ENCODE data around the gene PARP8.
A peak's percentile ranks its signal among the peaks of the same experiment; 100 is the strongest.
"Not testable (repeated sequence)": the region's sequence is repeated elsewhere in the genome, so short reads cannot be mapped to it uniquely, and the experiment has no call there.

The PARP8 gene

DNA sequence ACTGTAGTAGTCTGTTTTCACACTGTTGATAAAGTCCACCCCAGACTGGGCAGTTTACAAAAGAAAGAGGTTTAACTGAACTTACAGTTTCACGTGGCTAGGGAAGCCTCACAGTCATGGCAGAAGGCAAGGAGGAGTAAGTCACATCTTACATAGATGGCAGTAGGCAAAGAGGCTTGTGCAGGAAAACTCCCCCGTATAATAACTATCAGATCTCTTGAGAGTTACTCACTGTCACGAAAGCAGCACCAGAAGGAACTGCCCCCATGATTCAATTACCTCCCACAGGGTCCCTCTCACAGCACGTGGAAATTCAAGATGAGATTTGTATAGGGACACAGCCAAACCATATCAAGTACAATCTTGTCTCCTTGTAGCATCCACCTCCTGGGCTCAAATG lies 21.1 kb downstream of the PARP8 start:
- DNase-seq (ENCODE audit: low spot score) = no peak
- TF ChIP-seq, protein P1, sequence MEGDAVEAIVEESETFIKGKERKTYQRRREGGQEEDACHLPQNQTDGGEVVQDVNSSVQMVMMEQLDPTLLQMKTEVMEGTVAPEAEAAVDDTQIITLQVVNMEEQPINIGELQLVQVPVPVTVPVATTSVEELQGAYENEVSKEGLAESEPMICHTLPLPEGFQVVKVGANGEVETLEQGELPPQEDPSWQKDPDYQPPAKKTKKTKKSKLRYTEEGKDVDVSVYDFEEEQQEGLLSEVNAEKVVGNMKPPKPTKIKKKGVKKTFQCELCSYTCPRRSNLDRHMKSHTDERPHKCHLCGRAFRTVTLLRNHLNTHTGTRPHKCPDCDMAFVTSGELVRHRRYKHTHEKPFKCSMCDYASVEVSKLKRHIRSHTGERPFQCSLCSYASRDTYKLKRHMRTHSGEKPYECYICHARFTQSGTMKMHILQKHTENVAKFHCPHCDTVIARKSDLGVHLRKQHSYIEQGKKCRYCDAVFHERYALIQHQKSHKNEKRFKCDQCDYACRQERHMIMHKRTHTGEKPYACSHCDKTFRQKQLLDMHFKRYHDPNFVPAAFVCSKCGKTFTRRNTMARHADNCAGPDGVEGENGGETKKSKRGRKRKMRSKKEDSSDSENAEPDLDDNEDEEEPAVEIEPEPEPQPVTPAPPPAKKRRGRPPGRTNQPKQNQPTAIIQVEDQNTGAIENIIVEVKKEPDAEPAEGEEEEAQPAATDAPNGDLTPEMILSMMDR (IDR thresholded peaks at IDR 0.05; ENCODE audit: extremely low read depth, insufficient read depth, missing control alignments) = no peak
- in situ Hi-C loops (cut with MboI; ENCODE audit: low pct_unique_long_range_greater_than_20kb, low sequenced_read_pairs, unreplicated experiment) = no loop called here

DNA sequence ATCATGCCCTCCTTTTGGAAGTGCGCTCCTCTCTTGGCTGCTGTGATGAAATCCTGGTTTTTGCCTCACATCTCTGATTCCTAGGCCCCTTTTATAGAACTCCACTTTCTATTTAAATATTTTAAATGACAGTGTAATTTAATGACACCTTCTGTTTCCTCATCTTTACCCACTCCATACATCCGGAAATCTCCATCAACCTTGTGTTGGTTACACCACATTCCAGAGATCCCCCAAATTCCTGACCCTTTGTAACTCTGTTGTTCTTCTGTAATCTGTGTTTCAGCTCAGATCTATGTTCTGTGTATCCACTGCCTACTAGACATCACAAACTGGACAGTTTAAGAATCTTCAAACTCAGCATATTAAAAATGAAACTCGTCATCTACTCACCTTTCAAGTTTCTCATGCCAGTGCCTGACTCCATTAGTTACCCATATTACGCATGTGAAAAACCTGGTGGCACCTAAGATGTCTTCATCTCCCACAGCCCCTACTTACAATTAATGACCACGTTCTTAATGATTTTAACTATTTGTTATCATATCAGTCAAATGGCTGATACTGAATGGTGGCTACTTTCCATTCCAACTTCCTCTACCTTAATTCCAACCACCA lies 25.1 kb downstream of the PARP8 start:
- in situ Hi-C loops (cut with MboI; ENCODE audit: low pct_unique_long_range_greater_than_20kb, low sequenced_read_pairs, unreplicated experiment) = no loop called here
- TF ChIP-seq, protein P1 (IDR thresholded peaks at IDR 0.05; ENCODE audit: extremely low read depth, insufficient read depth, missing control alignments) = no peak
- DNase-seq (ENCODE audit: low spot score) = no peak

DNA sequence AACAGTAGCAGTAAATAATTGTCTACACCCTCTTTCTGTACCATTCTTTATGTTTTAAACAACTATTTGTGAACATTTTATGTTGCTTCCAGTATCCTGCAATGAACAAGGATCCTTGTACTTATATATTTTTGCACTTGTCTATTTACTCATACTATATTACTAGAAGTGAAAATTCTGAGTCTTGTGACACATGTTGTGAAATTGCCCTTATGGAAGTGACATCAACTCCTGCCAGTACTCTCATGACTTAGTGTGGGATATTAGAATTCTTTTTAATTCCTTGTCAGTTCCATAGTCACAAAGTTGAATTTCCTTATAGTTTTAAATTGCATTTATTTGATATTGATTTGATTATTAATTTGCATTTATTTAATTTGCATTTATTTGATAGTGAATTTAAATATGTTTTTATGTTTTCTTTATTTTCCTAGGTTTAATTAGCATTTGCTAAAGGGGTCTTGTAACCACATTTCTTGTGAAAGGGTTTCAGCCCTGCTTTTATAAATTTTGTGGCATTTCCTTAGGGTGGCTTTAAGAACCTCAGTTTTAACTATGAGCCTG lies 27.7 kb downstream of the PARP8 start:
- in situ Hi-C loops (cut with MboI; ENCODE audit: low pct_unique_long_range_greater_than_20kb, low sequenced_read_pairs, unreplicated experiment) = no loop called here
- TF ChIP-seq, protein P1 (IDR thresholded peaks at IDR 0.05; ENCODE audit: extremely low read depth, insufficient read depth, missing control alignments) = no peak
- DNase-seq (ENCODE audit: low spot score) = no peak

DNA sequence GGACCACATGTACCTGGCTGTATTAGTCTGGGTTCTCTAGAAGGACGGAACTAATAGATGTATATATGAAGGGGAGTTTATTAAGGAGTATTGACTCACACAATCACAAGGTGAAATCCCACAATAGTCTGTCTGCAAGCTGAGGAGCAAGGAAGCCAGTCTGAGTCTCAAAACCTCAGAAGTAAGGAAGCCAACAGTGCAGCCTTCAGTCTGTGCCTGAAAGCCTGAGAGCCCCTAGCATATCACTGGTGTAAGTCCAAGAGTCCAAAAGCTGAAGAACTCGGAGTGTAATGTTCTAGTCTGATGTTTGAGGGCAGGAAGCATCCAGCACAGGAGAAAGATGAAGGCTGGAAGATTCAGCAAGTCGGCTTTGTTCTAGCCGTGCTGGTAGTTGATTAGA lies 28.2 kb downstream of the PARP8 start:
- in situ Hi-C loops (cut with MboI; ENCODE audit: low pct_unique_long_range_greater_than_20kb, low sequenced_read_pairs, unreplicated experiment); DNase-seq (ENCODE audit: low spot score): not testable (repeated sequence)

DNA sequence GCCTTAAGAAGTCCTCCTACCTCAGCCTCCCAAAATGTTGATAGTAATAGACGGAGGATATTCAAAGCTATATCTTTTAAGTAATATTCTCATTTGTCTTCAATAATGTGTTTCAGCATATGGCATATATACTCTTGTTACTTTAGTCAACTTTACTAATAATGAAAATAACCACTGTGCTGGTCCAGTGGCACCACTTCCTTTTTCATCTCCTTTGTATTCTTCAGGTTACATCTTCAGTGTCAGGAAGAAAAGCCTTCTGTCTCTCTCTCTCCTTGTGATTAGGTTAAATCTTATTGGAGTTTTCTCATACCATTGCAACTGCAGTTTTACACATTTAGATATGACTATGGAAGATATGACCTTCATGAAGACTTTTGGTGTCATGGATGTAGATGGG lies 31.3 kb downstream of the PARP8 start:
- TF ChIP-seq, protein P1 (IDR thresholded peaks at IDR 0.05; ENCODE audit: extremely low read depth, insufficient read depth, missing control alignments) = no peak
- in situ Hi-C loops (cut with MboI; ENCODE audit: low pct_unique_long_range_greater_than_20kb, low sequenced_read_pairs, unreplicated experiment) = no loop called here
- peak; percentile 16 for DNase-seq (ENCODE audit: low spot score)

DNA sequence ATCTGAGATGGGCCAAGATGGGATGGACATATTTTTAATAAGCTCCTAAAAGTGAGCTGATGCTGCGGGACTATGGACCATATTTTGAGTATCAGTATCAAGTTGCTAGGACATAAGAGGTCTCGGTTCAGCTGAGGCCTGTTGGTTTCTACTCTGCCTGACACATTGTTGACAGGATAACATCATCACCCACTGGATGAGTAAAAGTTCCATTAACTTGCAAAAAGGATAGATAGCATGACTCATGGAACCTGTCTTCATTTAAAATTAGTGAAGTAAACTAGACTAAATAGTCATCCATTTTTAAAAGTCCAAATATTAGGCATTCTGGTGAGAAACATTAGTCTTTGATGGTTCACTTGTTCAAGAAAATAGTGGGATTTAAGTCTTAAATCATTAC lies 33.3 kb downstream of the PARP8 start:
- in situ Hi-C loops (cut with MboI; ENCODE audit: low pct_unique_long_range_greater_than_20kb, low sequenced_read_pairs, unreplicated experiment) = no loop called here

DNA sequence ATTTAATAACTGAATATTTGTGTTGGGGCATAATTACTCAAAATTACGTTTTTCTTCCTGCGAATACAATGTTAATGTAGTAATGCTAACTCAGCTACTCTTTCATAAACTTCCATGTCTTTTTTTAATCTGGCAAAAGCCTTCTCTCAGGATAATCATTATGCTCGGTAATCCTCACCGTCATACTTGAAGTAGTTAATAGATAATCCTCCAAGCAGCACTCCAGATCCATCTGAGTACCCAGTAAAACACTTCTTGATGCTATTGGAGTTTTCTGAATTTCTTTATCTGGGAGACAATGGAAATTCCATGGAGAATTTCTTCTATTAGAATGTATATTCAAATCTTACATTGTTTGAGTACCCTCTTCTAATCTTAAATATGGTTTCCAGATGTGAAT lies 34.3 kb downstream of the PARP8 start:
- in situ Hi-C loops (cut with MboI; ENCODE audit: low pct_unique_long_range_greater_than_20kb, low sequenced_read_pairs, unreplicated experiment) = no loop called here
- DNase-seq (ENCODE audit: low spot score) = no peak
- TF ChIP-seq, protein P1 (IDR thresholded peaks at IDR 0.05; ENCODE audit: extremely low read depth, insufficient read depth, missing control alignments) = no peak

More for the DNA sequence above, 33.3 kb downstream of the PARP8 start:
- DNase-seq (ENCODE audit: low spot score) = no peak
- TF ChIP-seq, protein P1 (IDR thresholded peaks at IDR 0.05; ENCODE audit: extremely low read depth, insufficient read depth, missing control alignments) = no peak

Measured in GM13977 (cell line).